Measurements from ENCODE around the gene KCNMA1. TPM values are rescaled to one million over a fixed set of nuclear protein-coding genes. Genes with fewer than 3 reads are reported as not detected.

Gene KCNMA1
- polyA plus RNA-seq, 6 donors from 2014 or later, result not detected

DNA sequence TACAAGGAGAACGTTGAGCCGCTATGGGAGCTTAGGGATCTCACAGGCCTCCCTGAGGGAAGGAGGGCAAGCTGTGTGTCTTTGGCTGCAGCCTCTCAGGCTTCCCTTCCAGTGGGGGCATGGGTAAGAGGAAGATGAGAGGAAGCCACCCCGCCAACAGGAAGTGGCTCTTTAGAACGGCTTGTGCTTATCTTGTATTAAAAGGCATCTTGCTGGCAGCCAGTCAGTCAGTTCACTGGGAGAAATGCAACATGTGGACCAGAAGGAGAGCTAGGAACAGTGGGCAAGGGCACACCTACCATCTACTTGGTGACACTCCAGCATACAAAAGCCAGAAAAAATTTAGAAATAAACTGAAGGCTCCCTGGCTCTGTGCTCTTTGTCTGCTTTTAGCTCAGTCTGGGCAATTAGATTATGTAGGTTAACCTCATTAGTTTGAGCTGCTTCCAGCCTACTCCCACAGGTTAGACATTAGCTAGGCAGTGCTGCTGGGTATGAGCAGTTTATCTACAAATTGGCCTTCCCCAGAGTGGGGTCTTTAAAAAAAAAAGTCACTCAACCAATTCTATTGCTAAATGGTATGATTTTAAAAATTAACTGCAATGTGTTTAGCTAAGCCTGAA is 595.9 kb downstream of the KCNMA1 start:
- peaks cover 0 to 6% (median 0%) of the 10 kb centered on the region in 3 donors for H3K27me3 Mint-ChIP-seq
- no peak overlapping the region for H3K4me3 Mint-ChIP-seq
- no peak for ATAC-seq (ENCODE audit: low read depth in 2 of 2)
- DNase-seq, result no peak
- H3K9me3 Mint-ChIP-seq, result peaks cover 0 to 4% (median 0%) of the 10 kb centered on the region in 7 donors
- H3K27ac Mint-ChIP-seq, result peak overlapping the region in 2 of 6 donors; percentile 7 to 52
- H3K36me3 Mint-ChIP-seq, result no peaks in the 10 kb centered on the region
- peaks cover 0 to 8% (median 4%) of the 10 kb centered on the region in 3 donors for H3K4me1 Mint-ChIP-seq

DNA sequence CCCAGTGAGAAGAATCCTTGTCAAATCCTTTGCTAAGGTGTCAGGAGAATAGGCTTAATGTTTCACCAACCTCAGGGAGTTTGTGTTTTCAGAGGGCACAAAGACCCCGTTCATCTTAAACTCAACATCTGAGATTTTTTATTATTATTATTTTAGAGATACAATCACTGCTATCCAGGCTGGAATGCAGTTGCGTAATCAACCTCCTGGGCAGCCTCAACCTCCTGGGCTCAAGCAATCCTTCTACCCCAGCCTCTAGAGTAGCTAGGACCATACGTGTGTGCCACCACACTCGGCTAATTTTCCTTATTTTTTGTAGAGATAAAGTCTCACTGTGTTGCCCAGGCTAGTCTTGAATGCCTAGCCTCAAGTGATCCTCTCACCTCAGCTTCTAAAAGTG is 599.2 kb downstream of the KCNMA1 start:
- H3K4me3 Mint-ChIP-seq, result peak overlapping the region in 1 of 8 donors; percentile 64
- no peaks in the 10 kb centered on the region for H3K36me3 Mint-ChIP-seq
- DNase-seq, result no peak
- ATAC-seq (ENCODE audit: low read depth in 2 of 2), result no peak
- peaks cover 5 to 9% (median 8%) of the 10 kb centered on the region in 3 donors for H3K27me3 Mint-ChIP-seq
- H3K4me1 Mint-ChIP-seq, result peaks cover 0 to 8% (median 4%) of the 10 kb centered on the region in 3 donors
- H3K9me3 Mint-ChIP-seq, result peaks cover 0 to under 1% (median 0%) of the 10 kb centered on the region in 7 donors
- H3K27ac Mint-ChIP-seq, result no peak overlapping the region

DNA sequence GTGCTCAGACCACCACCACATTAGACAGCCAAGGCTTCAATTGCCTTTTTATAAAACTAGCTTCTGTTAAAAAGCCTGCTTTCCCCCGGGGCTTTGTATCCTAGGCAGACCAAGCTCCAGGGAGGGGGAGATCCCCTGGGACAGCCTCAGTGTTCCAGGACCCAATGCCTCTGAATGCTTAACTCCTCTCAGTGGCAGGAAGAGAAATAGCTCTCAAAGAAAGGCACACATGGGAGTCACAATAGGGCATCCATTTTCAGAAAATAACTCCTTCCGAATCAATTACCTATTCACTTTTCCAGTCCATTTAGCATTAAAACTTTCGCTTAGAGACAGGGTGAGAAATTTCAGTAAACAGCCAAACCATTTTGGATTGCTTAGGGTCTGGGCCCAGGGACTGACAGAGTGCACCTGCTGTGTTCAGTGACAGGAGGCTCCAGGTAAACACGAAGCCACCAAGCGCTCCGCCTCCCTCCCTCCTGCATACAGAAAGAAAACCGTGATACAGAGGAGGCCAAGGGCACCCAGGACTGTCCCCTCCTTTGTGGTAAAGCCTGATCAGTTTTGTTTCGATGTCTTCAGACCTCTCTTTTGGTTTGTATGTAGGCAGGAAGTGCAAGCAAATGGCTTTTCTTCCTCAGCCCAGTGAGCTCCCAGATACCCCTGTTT is 599.7 kb downstream of the KCNMA1 start:
- ATAC-seq (ENCODE audit: low read depth in 2 of 2), result no peak
- H3K27ac Mint-ChIP-seq, result peak overlapping the region in 1 of 6 donors; percentile 47
- H3K36me3 Mint-ChIP-seq, result no peaks in the 10 kb centered on the region

DNA sequence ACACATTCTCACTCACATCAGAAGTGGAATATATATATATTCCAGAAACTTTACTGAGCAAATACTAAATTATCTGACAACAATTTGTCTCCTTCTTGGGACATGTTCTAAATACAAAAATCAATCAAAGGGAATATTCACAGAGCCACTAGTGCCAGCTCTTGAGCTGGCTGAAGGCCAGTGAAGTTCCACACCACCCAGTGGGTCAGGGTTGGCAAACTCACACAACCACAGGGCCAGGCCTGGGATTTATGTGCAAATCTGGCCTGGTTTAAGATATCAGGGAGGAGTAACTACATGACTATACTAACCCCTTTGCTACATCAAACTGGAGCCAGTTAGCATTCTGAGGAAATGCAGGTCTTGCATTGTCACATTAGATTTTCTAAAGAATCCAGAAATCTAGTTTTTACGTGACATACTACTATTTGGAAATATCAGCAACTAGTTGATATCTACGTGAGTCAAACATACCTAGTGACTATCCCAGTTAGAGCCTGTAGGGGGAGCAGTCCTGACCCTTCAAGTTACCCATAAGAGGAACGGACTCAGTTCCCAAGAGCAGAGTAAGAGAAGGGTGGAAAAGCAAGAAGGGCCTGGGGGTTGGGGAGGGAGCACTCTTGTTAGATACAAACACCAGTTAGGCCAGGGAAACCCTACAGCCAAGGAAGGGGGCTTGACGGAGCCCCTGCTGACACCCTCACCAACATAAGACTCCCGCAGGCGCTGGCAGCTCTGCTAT is 600.4 kb downstream of the KCNMA1 start:
- DNase-seq (no peak), ATAC-seq (ENCODE audit: low read depth in 2 of 2) (no peak)
- H3K27ac Mint-ChIP-seq, result no peak overlapping the region
- peaks cover 0 to 2% (median 0%) of the 10 kb centered on the region in 7 donors for H3K9me3 Mint-ChIP-seq
- peaks cover 5 to 9% (median 8%) of the 10 kb centered on the region in 3 donors for H3K27me3 Mint-ChIP-seq
- no peak overlapping the region for H3K4me3 Mint-ChIP-seq
- H3K4me1 Mint-ChIP-seq, result peaks cover 0 to 8% (median 4%) of the 10 kb centered on the region in 3 donors
- no peaks in the 10 kb centered on the region for H3K36me3 Mint-ChIP-seq

More for the DNA sequence above, 599.7 kb downstream of the KCNMA1 start:
- Mint-ChIP-seq H3K4me1 (peaks cover 0 to 8% (median 4%) of the 10 kb centered on the region in 3 donors), H3K27me3 (peaks cover 5 to 9% (median 8%) of the 10 kb centered on the region in 3 donors), H3K9me3 (peaks cover 0 to 2% (median 0%) of the 10 kb centered on the region in 7 donors), H3K4me3 (peak overlapping the region in 1 of 8 donors; percentile 64)
- DNase-seq, result no peak

DNA sequence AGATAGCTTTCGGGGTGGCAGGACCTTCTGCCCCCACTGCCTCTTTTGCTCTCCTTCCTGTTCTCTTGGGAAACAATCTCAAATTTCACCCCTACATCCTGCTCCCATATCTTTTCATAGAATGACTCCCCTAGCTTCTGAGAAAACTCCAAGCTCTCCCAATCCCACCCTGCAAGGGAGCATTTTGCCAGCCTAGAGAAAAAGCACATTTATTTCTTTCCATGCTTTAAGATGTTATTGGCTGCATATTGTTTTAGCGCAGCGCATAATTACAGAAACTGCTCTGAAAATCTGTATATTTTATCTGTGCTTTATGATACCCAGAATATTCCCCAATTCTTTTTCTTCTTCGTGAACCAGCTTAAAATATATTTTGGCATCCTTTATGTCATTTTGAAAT is 601.3 kb downstream of the KCNMA1 start:
- H3K9me3 Mint-ChIP-seq, result peaks cover 0 to 2% (median 0%) of the 10 kb centered on the region in 7 donors
- no peaks in the 10 kb centered on the region for H3K4me1 Mint-ChIP-seq
- H3K27ac Mint-ChIP-seq, result peak overlapping the region in 1 of 6 donors; percentile 5
- peaks cover 5 to 9% (median 8%) of the 10 kb centered on the region in 3 donors for H3K27me3 Mint-ChIP-seq
- DNase-seq (no peak), ATAC-seq (ENCODE audit: low read depth in 2 of 2) (no peak)
- H3K36me3 Mint-ChIP-seq, result no peaks in the 10 kb centered on the region
- no peak overlapping the region for H3K4me3 Mint-ChIP-seq

DNA sequence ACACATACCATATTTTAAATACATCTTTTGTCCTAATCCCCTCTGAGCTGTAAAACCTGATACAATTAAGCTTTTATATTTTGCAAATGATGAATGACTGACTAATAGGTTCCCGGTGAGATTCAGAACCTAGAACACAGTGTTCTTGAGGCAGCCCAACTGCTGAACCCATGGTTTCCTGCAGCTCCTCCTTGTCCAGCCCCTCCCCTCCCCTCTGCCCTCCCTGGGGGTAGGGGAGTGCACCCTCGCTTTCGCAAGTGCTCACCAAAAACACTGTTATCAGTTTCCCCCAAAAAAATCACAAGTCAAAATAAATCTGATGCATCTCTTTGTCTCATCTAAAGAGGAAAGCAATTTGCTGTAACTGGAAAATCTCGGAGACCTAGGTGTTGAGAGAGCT is 602.8 kb downstream of the KCNMA1 start:
- no peaks in the 10 kb centered on the region for H3K36me3 Mint-ChIP-seq
- DNase-seq (no peak), ATAC-seq (ENCODE audit: low read depth in 2 of 2) (no peak)
- peaks cover 0 to 2% (median 0%) of the 10 kb centered on the region in 7 donors for H3K9me3 Mint-ChIP-seq
- H3K4me3 Mint-ChIP-seq, result no peak overlapping the region
- H3K27ac Mint-ChIP-seq, result no peak overlapping the region
- H3K27me3 Mint-ChIP-seq, result peaks cover 5 to 9% (median 8%) of the 10 kb centered on the region in 3 donors
- H3K4me1 Mint-ChIP-seq, result no peaks in the 10 kb centered on the region

DNA sequence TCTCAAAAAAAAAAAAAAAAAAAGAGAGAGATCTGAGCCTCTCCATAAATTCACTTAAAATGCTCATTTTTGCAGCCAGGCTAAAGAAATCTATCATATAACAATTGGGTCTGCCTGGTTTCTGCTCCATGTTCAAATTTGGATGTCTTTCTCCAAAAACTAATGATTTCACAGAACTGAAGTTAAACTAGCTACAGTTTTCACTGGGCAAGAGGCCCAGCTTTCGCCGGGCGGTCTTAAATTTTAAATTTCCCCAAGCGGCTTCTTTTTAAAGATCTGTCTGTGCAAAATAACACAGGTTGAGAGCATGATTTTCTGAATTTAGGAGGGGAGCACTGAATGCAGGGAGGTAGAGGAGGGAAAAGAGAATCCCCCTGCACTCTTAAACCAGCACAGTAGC is 603.4 kb downstream of the KCNMA1 start:
- H3K36me3 Mint-ChIP-seq, result no peaks in the 10 kb centered on the region
- no peak for ATAC-seq (ENCODE audit: low read depth in 2 of 2)
- H3K4me3 Mint-ChIP-seq, result no peak overlapping the region
- H3K9me3 Mint-ChIP-seq, result peaks cover 0 to 2% (median 0%) of the 10 kb centered on the region in 7 donors
- peaks cover 5 to 9% (median 8%) of the 10 kb centered on the region in 3 donors for H3K27me3 Mint-ChIP-seq
- no peaks in the 10 kb centered on the region for H3K4me1 Mint-ChIP-seq
- H3K27ac Mint-ChIP-seq, result no peak overlapping the region
- no peak for DNase-seq

DNA sequence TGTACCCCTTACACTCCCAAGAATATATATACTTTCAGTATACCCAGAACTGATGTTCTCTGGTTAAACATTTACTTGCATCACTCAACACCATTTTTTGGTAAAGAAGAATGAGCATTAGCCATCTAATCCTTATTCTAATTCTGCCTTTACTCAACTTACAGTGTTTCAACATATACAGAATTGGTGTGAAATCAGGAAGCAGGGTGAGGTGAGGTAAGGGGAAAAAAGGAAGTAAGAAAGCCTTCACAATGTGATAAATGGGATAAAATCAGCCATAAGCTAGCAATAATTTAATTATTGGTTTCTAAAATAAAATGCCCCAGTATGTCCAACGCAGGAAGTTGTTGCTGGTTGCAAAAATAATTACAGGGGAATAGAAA is 605.4 kb downstream of the KCNMA1 start:
- no peak for DNase-seq
- peaks cover 0 to 2% (median 0%) of the 10 kb centered on the region in 7 donors for H3K9me3 Mint-ChIP-seq
- ATAC-seq (ENCODE audit: low read depth in 2 of 2), result no peak
- H3K36me3 Mint-ChIP-seq, result no peaks in the 10 kb centered on the region
- H3K27ac Mint-ChIP-seq, result no peak overlapping the region
- H3K4me3 Mint-ChIP-seq, result no peak overlapping the region
- peaks cover 5 to 16% (median 9%) of the 10 kb centered on the region in 3 donors for H3K27me3 Mint-ChIP-seq
- H3K4me1 Mint-ChIP-seq, result no peaks in the 10 kb centered on the region

DNA sequence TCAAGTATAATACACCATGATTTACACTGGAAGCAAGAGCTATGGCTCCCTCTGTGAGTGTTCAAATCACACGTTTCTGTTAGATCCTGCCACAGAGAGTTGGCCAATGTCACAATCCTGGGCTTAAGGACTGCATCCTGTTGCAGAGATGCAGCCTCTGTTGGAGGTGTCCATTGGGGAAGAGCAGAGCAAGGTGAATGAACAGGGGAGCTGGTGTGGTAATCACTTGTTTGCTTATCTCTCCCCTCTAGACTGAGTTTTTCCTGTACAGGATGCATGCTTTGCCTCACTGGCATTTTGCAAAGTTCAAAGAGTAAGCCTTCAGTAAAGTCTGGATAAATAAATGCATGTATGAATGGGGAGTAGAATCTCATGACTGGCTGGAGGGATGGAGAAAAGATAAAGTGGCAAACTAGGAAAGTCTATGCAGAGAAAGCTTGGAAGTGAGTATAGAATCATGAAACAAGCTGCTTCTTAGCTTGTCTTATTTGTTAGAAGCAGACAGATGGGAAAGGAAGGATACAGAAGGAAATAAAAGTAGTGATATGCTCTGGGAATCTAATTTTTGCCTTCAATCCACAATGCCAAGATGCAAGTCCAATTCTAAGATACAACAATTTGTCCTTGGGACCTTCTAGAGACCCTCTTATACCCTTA is 605.9 kb downstream of the KCNMA1 start:
- Mint-ChIP-seq H3K4me3 (no peak overlapping the region), H3K36me3 (no peaks in the 10 kb centered on the region), H3K27ac (peak overlapping the region in 1 of 6 donors; percentile 21), H3K9me3 (peaks cover 0 to 2% (median 0%) of the 10 kb centered on the region in 7 donors), H3K27me3 (peaks cover 5 to 16% (median 9%) of the 10 kb centered on the region in 3 donors), H3K4me1 (no peaks in the 10 kb centered on the region)
- ATAC-seq (ENCODE audit: low read depth in 2 of 2), result no peak
- DNase-seq, result no peak

DNA sequence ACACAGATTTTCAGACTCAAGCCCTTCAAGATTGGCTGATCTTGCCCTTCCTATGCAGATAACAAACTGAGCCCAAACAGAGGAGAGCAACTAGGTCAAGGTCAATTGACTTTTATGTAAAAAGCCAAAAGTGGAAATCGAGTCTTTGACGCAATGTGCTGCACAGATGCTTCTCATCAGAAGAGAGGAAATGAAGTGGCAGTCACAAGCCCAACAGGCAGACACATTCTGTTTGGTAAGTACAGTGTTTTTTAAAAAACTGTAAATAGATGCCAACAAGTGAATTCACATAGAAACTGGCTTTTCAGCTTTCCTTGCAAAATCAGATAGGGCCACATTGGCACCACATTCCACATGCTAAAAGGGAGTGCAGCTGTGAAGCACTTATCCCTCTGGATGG is 606.6 kb downstream of the KCNMA1 start:
- ATAC-seq (ENCODE audit: low read depth in 2 of 2) (no peak), DNase-seq (no peak)
- Mint-ChIP-seq H3K4me3 (no peak overlapping the region), H3K36me3 (no peaks in the 10 kb centered on the region), H3K27ac (no peak overlapping the region), H3K9me3 (peaks cover 0 to 2% (median 0%) of the 10 kb centered on the region in 7 donors), H3K4me1 (no peaks in the 10 kb centered on the region), H3K27me3 (peaks cover 5 to 16% (median 9%) of the 10 kb centered on the region in 3 donors)

DNA sequence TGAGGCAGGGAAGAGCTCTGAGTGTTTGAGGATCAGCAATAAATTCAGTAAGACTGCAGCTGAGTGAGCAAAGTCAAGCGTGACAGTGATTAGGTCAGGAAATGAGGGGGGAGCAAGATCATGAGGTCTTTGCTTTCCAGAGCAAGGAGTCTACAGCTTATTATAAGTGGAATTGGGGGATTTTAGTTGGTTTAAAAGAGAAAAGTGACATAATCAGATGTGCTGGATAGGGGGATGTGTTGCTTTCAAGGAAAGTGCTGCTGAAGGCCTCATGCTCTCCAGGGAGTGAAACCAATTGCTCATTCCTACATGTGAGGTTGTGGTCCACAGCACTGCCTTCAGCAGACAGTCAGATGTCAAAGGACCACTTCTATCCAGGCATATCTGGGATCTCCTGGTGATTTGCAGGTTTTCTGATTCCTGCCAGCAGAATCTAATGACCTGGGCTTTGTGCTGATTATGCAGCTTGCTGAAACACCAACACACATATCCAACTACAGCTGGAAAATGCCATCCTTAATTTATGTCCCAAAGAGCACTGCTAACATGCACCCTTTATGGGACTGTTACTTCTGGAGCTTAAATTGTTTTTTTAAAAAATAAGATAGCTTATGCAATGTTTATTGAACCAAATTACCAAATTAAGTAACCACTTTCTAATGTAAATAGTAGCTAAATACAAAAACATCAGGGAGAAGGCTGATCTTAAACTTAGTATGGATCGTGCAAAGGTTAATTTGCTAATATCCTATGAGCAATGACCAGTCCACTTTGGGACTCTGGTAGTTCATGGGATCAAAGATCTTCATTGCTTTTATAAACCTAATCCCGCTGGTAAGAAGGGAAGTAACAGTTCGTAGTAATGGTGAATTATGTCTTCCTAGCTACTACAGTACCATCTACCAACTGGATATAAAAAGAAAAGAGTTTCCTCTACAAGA is 607.6 kb downstream of the KCNMA1 start:
- H3K36me3 Mint-ChIP-seq, result no peaks in the 10 kb centered on the region

DNA sequence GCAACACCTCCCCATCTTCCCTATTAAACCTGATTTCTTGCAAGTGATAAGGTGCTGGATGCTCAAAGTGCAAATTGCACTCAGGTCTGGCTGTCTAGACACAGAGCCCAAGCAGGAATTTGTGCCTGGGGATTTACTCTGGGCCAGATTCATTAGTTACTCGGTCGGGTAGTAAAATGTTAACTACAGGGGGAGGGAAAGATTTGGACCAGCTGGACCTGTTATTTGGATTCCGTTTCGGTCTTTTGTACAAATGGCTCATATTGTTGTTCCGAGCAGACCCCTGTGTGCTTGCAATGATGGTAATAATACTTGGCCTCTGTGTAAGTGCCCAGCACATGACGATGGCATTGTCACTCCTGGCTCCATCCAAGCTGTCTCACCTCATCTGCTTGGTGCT is 609.6 kb downstream of the KCNMA1 start:
- ATAC-seq (ENCODE audit: low read depth in 2 of 2) (no peak), DNase-seq (no peak)
- Mint-ChIP-seq H3K36me3 (no peaks in the 10 kb centered on the region), H3K27me3 (peaks cover 0 to 8% (median 0%) of the 10 kb centered on the region in 3 donors), H3K9me3 (no peaks in the 10 kb centered on the region), H3K27ac (peak overlapping the region in 1 of 6 donors; percentile 29), H3K4me1 (no peaks in the 10 kb centered on the region), H3K4me3 (no peak overlapping the region)

More for the DNA sequence above, 607.6 kb downstream of the KCNMA1 start:
- ATAC-seq (ENCODE audit: low read depth in 2 of 2) (no peak), DNase-seq (no peak)
- no peaks in the 10 kb centered on the region for H3K4me1 Mint-ChIP-seq
- H3K9me3 Mint-ChIP-seq, result peaks cover 0 to 2% (median 0%) of the 10 kb centered on the region in 7 donors
- H3K27me3 Mint-ChIP-seq, result peaks cover 1 to 12% (median 5%) of the 10 kb centered on the region in 3 donors
- H3K27ac Mint-ChIP-seq, result peak overlapping the region in 1 of 6 donors; percentile 32
- no peak overlapping the region for H3K4me3 Mint-ChIP-seq
